Astrocyte (in vitro differentiated cells and primary cell): Measurements from ENCODE around the gene C5orf24.

Experiments
- EZH2 ChIP-seq: IDR thresholded peaks from 2 replicates; pipeline ENCODE4 v1.6.1; 2012; ENCODE audit warnings: mild to moderate bottlenecking, low read length, inconsistent platforms; ENCODE audit not compliant: insufficient read depth
- TF ChIP-seq, protein P1 (sequence below): IDR thresholded peaks from 2 replicates; pipeline ENCODE4 v1.5.1; 2011; ENCODE audit warnings: low read depth, mild to moderate bottlenecking, inconsistent platforms, low read length, moderate library complexity; ENCODE audit not compliant: insufficient read depth

- TF ChIP-seq, protein P1, sequence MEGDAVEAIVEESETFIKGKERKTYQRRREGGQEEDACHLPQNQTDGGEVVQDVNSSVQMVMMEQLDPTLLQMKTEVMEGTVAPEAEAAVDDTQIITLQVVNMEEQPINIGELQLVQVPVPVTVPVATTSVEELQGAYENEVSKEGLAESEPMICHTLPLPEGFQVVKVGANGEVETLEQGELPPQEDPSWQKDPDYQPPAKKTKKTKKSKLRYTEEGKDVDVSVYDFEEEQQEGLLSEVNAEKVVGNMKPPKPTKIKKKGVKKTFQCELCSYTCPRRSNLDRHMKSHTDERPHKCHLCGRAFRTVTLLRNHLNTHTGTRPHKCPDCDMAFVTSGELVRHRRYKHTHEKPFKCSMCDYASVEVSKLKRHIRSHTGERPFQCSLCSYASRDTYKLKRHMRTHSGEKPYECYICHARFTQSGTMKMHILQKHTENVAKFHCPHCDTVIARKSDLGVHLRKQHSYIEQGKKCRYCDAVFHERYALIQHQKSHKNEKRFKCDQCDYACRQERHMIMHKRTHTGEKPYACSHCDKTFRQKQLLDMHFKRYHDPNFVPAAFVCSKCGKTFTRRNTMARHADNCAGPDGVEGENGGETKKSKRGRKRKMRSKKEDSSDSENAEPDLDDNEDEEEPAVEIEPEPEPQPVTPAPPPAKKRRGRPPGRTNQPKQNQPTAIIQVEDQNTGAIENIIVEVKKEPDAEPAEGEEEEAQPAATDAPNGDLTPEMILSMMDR, result no peak
- no peak for TF ChIP-seq EZH2
These were observed 23.9 kb upstream of the C5orf24 start for GRCh38 chr5:134821841-134822240.
